H1 (cell line): ENCODE results near the gene SERPINH1. TPM values are rescaled to one million over a fixed set of nuclear protein-coding genes. Genes with fewer than 3 reads are reported as not detected.

Source experiments
- CTCF ChIA-PET: fragments of 300-600 bp; sonication (Branson Sonifier 250); formaldehyde crosslinking; loops from one replicate; lab custom pipeline; 2021; ENCODE audit not compliant: partially characterized antibody; lab: Charles Lee
- POLR2A ChIA-PET: fragments of 300-600 bp; sonication (Branson Sonifier 250); formaldehyde crosslinking; loops from one replicate; lab custom pipeline; 2021; ENCODE audit warnings: inconsistent platforms; ENCODE audit not compliant: partially characterized antibody; lab: Charles Lee
- DNase-seq, 2 experiments: peaks; one replicate each; pipeline versions ENCODE4 v3.0.0 to v3.0.0-alpha.2; 2010 to 2022; ENCODE audit warnings: low spot score in 2 of 2, low read depth in 1 of 2, mixed read lengths in 1 of 2
- FAIRE-seq: peaks from 2 replicates; lab custom pipeline; 2011; peaks lifted over from hg19 to GRCh38; lab: Jason Lieb, UNC
- H2AFZ ChIP-seq: 2 replicates; pipeline ENCODE4 v1.8.1; 2012; ENCODE audit warnings: low read length, inconsistent platforms
- H2AK5ac ChIP-seq: 2 replicates; pipeline ENCODE4 v1.6.1; 2013; ENCODE audit warnings: low read depth, low read length
- H2BK120ac ChIP-seq: replicated peaks from 2 replicates; pipeline ENCODE3; 2013; ENCODE audit warnings: low read depth, low read length, inconsistent platforms
- H2BK12ac ChIP-seq: 2 replicates; pipeline ENCODE4 v1.6.1; 2013; ENCODE audit warnings: low read depth, low read length
- H2BK15ac ChIP-seq: 2 replicates; pipeline ENCODE4 v1.6.1; 2013; ENCODE audit warnings: low read length
- H2BK20ac ChIP-seq: 2 replicates; pipeline ENCODE4 v1.6.1; 2013; ENCODE audit warnings: low read length
- H2BK5ac ChIP-seq: 2 replicates; pipeline ENCODE4 v1.6.1; 2013; ENCODE audit warnings: low read depth, low read length
- H3K14ac ChIP-seq: 2 replicates; pipeline ENCODE4 v1.6.1; 2013; ENCODE audit warnings: inconsistent platforms; ENCODE audit not compliant: insufficient read length
- H3K18ac ChIP-seq: 2 replicates; pipeline ENCODE4 v1.6.1; 2013; ENCODE audit warnings: low read length; ENCODE audit errors: extremely low read depth
- H3K23ac ChIP-seq: 2 replicates; pipeline ENCODE4 v1.6.1; 2013; ENCODE audit warnings: inconsistent platforms; ENCODE audit not compliant: insufficient read length
- H3K23me2 ChIP-seq: 2 replicates; pipeline ENCODE4 v1.6.1; 2013; ENCODE audit warnings: low read depth, low read length
- H3K27ac ChIP-seq: 2 replicates; pipeline ENCODE4 v1.6.1; 2011; ENCODE audit warnings: low read depth, low read length, inconsistent platforms
- H3K27me3 ChIP-seq, 4 experiments: replicated peaks in 1 of 4; 1 replicate in 1 of 4; 2 replicates in 3 of 4; pipeline versions ENCODE4 v1.6.1 to v1.8.1; 2011 to 2013; ENCODE audit warnings: low read length in 3 of 4, mild to moderate bottlenecking in 3 of 4, inconsistent platforms in 2 of 4, mixed read lengths in 2 of 4, moderate library complexity in 1 of 4; ENCODE audit not compliant: control insufficient read depth in 3 of 4, insufficient read depth in 3 of 4; ENCODE audit errors: extremely low read depth in 1 of 4
- H3K36me3 ChIP-seq, 4 experiments: 2 replicates each; pipeline versions ENCODE4 v1.6.1 to v1.8.1; 2011 to 2013; ENCODE audit warnings: mild to moderate bottlenecking in 4 of 4, low read length in 3 of 4, moderate library complexity in 2 of 4, control low read depth in 1 of 4, inconsistent platforms in 1 of 4; ENCODE audit not compliant: insufficient read depth in 4 of 4, control insufficient read depth in 2 of 4
- H3K4ac ChIP-seq: replicated peaks from 2 replicates; pipeline ENCODE3; 2013; ENCODE audit warnings: low read length, low read depth, mixed read lengths, inconsistent platforms; ENCODE audit not compliant: insufficient read length
- H3K4me1 ChIP-seq, 4 experiments: replicated peaks in 1 of 4; 1 replicate in 1 of 4; 2 replicates in 3 of 4; pipeline versions ENCODE4 v1.6.1 to v1.8.1; 2011 to 2013; ENCODE audit warnings: low read length in 3 of 4, inconsistent platforms in 2 of 4, mixed read lengths in 1 of 4; ENCODE audit not compliant: insufficient read depth in 4 of 4, control insufficient read depth in 3 of 4
- H3K4me2 ChIP-seq, 2 experiments: 2 replicates each; pipeline versions ENCODE4 v1.6.1 to v1.8.1; 2011 to 2013; ENCODE audit warnings: low read depth in 2 of 2, low read length in 2 of 2, control low read depth in 1 of 2, inconsistent platforms in 1 of 2, mild to moderate bottlenecking in 1 of 2; ENCODE audit not compliant: insufficient read depth in 1 of 2
- H3K4me3 ChIP-seq, 4 experiments: fragments of 200-600, 300-600 bp in 1 of 4; sonication (generic), shearing (Covaris generic), sonication (Bioruptor Twin) in 1 of 4; 2 replicates each; pipeline versions ENCODE4 v1.5.1 to v1.8.1; 2011 to 2016; ENCODE audit warnings: low read length in 4 of 4, low read depth in 3 of 4, control low read depth in 2 of 4, inconsistent platforms in 2 of 4, mild to moderate bottlenecking in 2 of 4, mixed read lengths in 1 of 4, moderate library complexity in 1 of 4; ENCODE audit not compliant: insufficient read depth in 2 of 4; ENCODE audit errors: extremely low read depth in 1 of 4
- H3K56ac ChIP-seq: replicated peaks from 2 replicates; pipeline ENCODE3; 2013; ENCODE audit warnings: low read depth, mild to moderate bottlenecking, mixed read lengths, low read length, inconsistent platforms; ENCODE audit not compliant: insufficient read length
- H3K79me1 ChIP-seq: 2 replicates; pipeline ENCODE4 v1.6.1; 2013; ENCODE audit warnings: low read depth, low read length, control low read depth
- H3K79me2 ChIP-seq, 2 experiments: 2 replicates each; pipeline versions ENCODE4 v1.6.1 to v1.8.1; 2012 to 2013; ENCODE audit warnings: low read length in 2 of 2, mild to moderate bottlenecking in 2 of 2, inconsistent platforms in 1 of 2; ENCODE audit not compliant: insufficient read depth in 2 of 2, control insufficient read depth in 1 of 2
- H3K9ac ChIP-seq, 4 experiments: replicated peaks in 1 of 4; 1 replicate in 1 of 4; 2 replicates in 3 of 4; pipeline versions ENCODE4 v1.6.1 to v1.8.1; 2011 to 2013; ENCODE audit warnings: low read depth in 3 of 4, low read length in 3 of 4, control low read depth in 2 of 4, mild to moderate bottlenecking in 2 of 4, moderate library complexity in 2 of 4, inconsistent platforms in 1 of 4; ENCODE audit errors: extremely low read depth in 1 of 4
- H3K9me3 ChIP-seq, 2 experiments: 2 replicates each; pipeline versions ENCODE4 v1.6.1 to v1.8.1; 2012 to 2013; ENCODE audit warnings: mild to moderate bottlenecking in 2 of 2, moderate library complexity in 2 of 2, control low read depth in 1 of 2, inconsistent platforms in 1 of 2, low read depth in 1 of 2, low read length in 1 of 2, mixed read lengths in 1 of 2; ENCODE audit not compliant: insufficient read depth in 2 of 2
- H4K20me1 ChIP-seq, 2 experiments: replicated peaks in 1 of 2; 2 replicates each; pipeline versions ENCODE3 to v1.8.1; 2011 to 2013; ENCODE audit warnings: inconsistent platforms in 2 of 2, low read length in 2 of 2, mild to moderate bottlenecking in 1 of 2; ENCODE audit not compliant: insufficient read depth in 2 of 2, control insufficient read depth in 1 of 2
- H4K5ac ChIP-seq: 2 replicates; pipeline ENCODE4 v1.6.1; 2013; ENCODE audit warnings: low read length, low read depth, mixed read lengths, inconsistent platforms; ENCODE audit not compliant: insufficient read length
- H4K8ac ChIP-seq: 2 replicates; pipeline ENCODE4 v1.8.0; 2013; ENCODE audit warnings: mild to moderate bottlenecking, moderate library complexity, low read length, inconsistent platforms; ENCODE audit not compliant: insufficient read depth; ENCODE audit errors: extremely low read depth
- H4K91ac ChIP-seq: replicated peaks from 2 replicates; pipeline ENCODE3; 2013; ENCODE audit warnings: low read length, mixed read lengths, inconsistent platforms; ENCODE audit not compliant: insufficient read length
- CBX5 ChIP-seq: fragments of 300-800, 300-1000 bp; sonication (generic); IDR thresholded peaks from 2 replicates; pipeline ENCODE4 v1.7.1; 2016; ENCODE audit warnings: antibody characterized with exemption, low read length, low read depth
- SRF ChIP-seq: IDR thresholded peaks from 2 replicates; pipeline ENCODE4 v1.6.1; 2011; ENCODE audit warnings: mild to moderate bottlenecking, low read depth, low read length, moderate library complexity
- WGBS, 2 experiments: shearing (Covaris generic) in 1 of 2; methylation state at CpG; one replicate each; pipeline versions ENCODE4 v1.1.6 to v1.1.7; 2013 to 2015; ENCODE audit warnings: low lambda C conversion rate in 2 of 2, mixed read lengths in 2 of 2, inconsistent platforms in 1 of 2, low coverage in 1 of 2, missing lambda C conversion rate in 1 of 2; ENCODE audit not compliant: insufficient replicate concordance in 2 of 2, insufficient coverage in 1 of 2, insufficient read length in 1 of 2; ENCODE audit errors: extremely low coverage in 1 of 2, missing lambda C conversion rate in 1 of 2; 5-methylcytosine and 5-hydroxymethylcytosine counted together
- polyA plus RNA-seq, 7 experiments: library from polyadenylated mRNA; depleted of rRNA in 3 of 7; stranded (reverse) in 5 of 7; unstranded in 2 of 7; fragments of >200 nt in 5 of 7; fragments of 200-250 nt in 2 of 7; gene quantifications; 1 replicate in 5 of 7; 2 replicates in 1 of 7; 4 replicates in 1 of 7; pipeline versions ENCODE4 v1.2.1 to v1.2.3, GENCODE V29; 2011 to 2013; ENCODE audit warnings: missing spikeins in 2 of 7, mixed read lengths in 2 of 7
- total RNA-seq: library from RNA; stranded (reverse); fragmentation: NEBNext Ultra II Directional; extraction: Animal tissue kit (Norgen Biotek cat#: 25700); gene quantifications from 2 replicates; pipeline ENCODE4 v1.2.1, GENCODE V29; 2021

The SERPINH1 gene
- total and polyA plus RNA-seq, 2 of the 8 experiments (the other 6 are each of a cell fraction or from before 2014, with no cell fraction given): 420 to 621 TPM

- H3K9me3 ChIP-seq: no peaks in the 10 kb centered on the region
- POLR2A ChIA-PET: interaction anchor here (35.1 kb wide), 1 partner anchor 28 kb away, joined by 1120 read pairs; the partner anchor contains the start of gene SERPINH1
- H4K5ac ChIP-seq: no peak overlapping the region
- H3K79me1 ChIP-seq: no peaks in the 10 kb centered on the region
- H2BK15ac ChIP-seq: no peak overlapping the region
- H2AFZ ChIP-seq: no peak overlapping the region
- no peaks in the 10 kb centered on the region for H3K79me2 ChIP-seq
- H2BK5ac ChIP-seq: no peak overlapping the region
- FAIRE-seq (no peak), DNase-seq (no peak)
- H4K91ac ChIP-seq: no peak overlapping the region
- no peaks in the 10 kb centered on the region for H3K4me1 ChIP-seq
- H3K4me3 ChIP-seq: no peak overlapping the region
- no peak overlapping the region for H4K8ac ChIP-seq
- H3K4ac ChIP-seq: no peak overlapping the region
- no peaks in the 10 kb centered on the region for H3K36me3 ChIP-seq
- no peak overlapping the region for H3K56ac ChIP-seq
- no peaks in the 10 kb centered on the region for H4K20me1 ChIP-seq
- no peak overlapping the region for H2BK120ac ChIP-seq
- no peak overlapping the region for H3K23ac ChIP-seq
- 82% methylated on average over 8 of the region's 8 CpGs; no CpG with 5 or more reads in 1 of the 2 experiments for WGBS, 2 experiments
- no peak overlapping the region for H3K9ac ChIP-seq
- no peak overlapping the region for H3K14ac ChIP-seq
- no peak overlapping the region for H3K4me2 ChIP-seq
- H3K27me3 ChIP-seq: no peaks in the 10 kb centered on the region
- no peak overlapping the region; the same call in 1 of the 2 replicates for H2AK5ac ChIP-seq
- H2BK20ac ChIP-seq: no peak overlapping the region
- peak overlapping the region; percentile 22; the same call in 1 of the 2 replicates for H2BK12ac ChIP-seq
- no peaks in the 10 kb centered on the region; the same call in 1 of the 2 replicates for H3K23me2 ChIP-seq
- CTCF ChIA-PET: interaction anchor here (0.7 to 9.3 kb wide), 7 partner anchors 9 to 66 kb away, joined by 3 to 74 read pairs (median 5); partner anchors contain the start of gene GDPD5
- H3K27ac ChIP-seq: no peak overlapping the region
- no peak overlapping the region for H3K18ac ChIP-seq
- TF ChIP-seq CBX5 (no peak), SRF (no peak)
These were observed 29.3 kb downstream of the SERPINH1 start for GRCh38 chr11:75591371-75591770.
